ENCODE results near the gene DCAF5.

DCAF5 gene

GRCh38 chr14:69154779-69155178 is 1.9 kb upstream of the DCAF5 start:
- in situ Hi-C loops (cut with MboI; ENCODE audit: low sequenced_read_pairs, unreplicated experiment): no loop called here
- DNase-seq (ENCODE audit: low spot score): no peak
- TF ChIP-seq, protein P1, sequence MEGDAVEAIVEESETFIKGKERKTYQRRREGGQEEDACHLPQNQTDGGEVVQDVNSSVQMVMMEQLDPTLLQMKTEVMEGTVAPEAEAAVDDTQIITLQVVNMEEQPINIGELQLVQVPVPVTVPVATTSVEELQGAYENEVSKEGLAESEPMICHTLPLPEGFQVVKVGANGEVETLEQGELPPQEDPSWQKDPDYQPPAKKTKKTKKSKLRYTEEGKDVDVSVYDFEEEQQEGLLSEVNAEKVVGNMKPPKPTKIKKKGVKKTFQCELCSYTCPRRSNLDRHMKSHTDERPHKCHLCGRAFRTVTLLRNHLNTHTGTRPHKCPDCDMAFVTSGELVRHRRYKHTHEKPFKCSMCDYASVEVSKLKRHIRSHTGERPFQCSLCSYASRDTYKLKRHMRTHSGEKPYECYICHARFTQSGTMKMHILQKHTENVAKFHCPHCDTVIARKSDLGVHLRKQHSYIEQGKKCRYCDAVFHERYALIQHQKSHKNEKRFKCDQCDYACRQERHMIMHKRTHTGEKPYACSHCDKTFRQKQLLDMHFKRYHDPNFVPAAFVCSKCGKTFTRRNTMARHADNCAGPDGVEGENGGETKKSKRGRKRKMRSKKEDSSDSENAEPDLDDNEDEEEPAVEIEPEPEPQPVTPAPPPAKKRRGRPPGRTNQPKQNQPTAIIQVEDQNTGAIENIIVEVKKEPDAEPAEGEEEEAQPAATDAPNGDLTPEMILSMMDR (IDR thresholded peaks at IDR 0.05; ENCODE audit: borderline replicate concordance, control extremely low read depth, extremely low read depth, insufficient read depth, missing control alignments): no peak

DNA sequence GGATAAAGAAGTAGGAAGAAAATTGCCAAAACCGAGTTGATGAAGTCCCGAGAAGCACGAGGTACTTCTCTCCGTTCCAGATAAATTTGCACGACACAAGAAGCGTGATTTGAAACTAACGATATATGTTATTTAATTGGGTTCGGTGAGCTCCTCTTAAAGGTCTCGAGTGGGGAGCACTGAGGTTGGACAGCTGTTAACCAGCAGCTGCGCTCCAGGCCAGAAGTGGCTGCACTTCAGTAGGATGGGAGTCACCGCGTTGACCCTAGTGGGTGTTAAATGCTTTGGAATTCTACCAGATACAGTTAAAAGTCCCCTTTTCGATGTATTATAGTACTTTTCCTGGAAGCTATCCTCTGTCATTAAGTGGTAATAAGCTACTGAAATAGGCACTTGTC is 953 bp upstream of the DCAF5 start:
- TF ChIP-seq, protein P1 (IDR thresholded peaks at IDR 0.05; ENCODE audit: borderline replicate concordance, control extremely low read depth, extremely low read depth, insufficient read depth, missing control alignments): no peak
- in situ Hi-C loops (cut with MboI; ENCODE audit: low sequenced_read_pairs, unreplicated experiment): no loop called here
- DNase-seq (ENCODE audit: low spot score): peak; percentile 25

- DNase-seq (ENCODE audit: low spot score): peak; percentile 98
- in situ Hi-C loops (cut with MboI; ENCODE audit: low sequenced_read_pairs, unreplicated experiment): no loop called here
- TF ChIP-seq, protein P1 (IDR thresholded peaks at IDR 0.05; ENCODE audit: borderline replicate concordance, control extremely low read depth, extremely low read depth, insufficient read depth, missing control alignments): no peak
These were observed 393 bp upstream of the DCAF5 start for GRCh38 chr14:69153152-69153872.

GRCh38 chr14:69152181-69152901 is 578 bp downstream of the DCAF5 start:
- peak; percentile 41 for DNase-seq (ENCODE audit: low spot score)
- in situ Hi-C loops (cut with MboI; ENCODE audit: low sequenced_read_pairs, unreplicated experiment): no loop called here
- TF ChIP-seq, protein P1 (IDR thresholded peaks at IDR 0.05; ENCODE audit: borderline replicate concordance, control extremely low read depth, extremely low read depth, insufficient read depth, missing control alignments): no peak

DNA sequence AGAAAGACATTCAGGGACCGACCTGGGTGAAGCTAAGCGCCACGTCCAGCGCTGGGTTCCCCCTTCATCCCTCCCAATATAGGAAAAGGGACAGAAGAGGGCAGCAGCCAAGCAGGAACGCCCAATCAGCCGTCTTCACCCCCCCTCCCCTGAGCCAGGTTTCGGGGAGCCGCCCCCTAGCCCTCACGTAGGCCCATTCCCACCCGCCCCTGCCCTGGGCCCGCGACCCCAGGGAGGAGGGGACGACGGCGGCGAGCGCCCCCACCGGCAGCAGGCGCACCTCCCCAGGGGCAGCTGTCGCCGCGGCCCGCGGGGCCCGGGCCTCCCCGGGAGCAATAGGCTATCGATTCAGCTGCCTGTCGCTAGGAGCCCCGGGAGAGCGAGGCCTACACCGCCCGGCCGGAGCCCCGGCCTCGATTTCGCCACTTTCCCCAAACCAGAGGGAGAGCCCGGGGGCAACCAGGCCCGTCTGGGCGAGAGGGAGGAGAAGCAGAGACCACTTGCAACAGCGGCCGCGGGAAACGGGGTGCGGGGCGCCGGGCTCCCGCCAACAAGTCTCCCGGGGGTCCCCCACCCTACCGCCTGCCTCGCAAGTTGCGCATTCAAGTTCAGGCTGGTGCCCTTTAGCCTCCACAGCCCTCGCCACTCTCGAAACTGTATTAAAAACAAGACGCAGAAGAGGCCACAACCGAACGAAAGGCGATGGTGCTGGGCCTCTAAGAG is 1.3 kb downstream of the DCAF5 start:
- in situ Hi-C loops (cut with MboI; ENCODE audit: low sequenced_read_pairs, unreplicated experiment): no loop called here
- TF ChIP-seq, protein P1 (IDR thresholded peaks at IDR 0.05; ENCODE audit: borderline replicate concordance, control extremely low read depth, extremely low read depth, insufficient read depth, missing control alignments): peak; percentile 58
- peak; percentile 91 for DNase-seq (ENCODE audit: low spot score)

- no peak for DNase-seq (ENCODE audit: low spot score)
- in situ Hi-C loops (cut with MboI; ENCODE audit: low sequenced_read_pairs, unreplicated experiment): no loop called here
- TF ChIP-seq, protein P1 (IDR thresholded peaks at IDR 0.05; ENCODE audit: borderline replicate concordance, control extremely low read depth, extremely low read depth, insufficient read depth, missing control alignments): no peak
These were observed 3.3 kb downstream of the DCAF5 start for GRCh38 chr14:69149461-69150244.

Measured in GM13976 (cell line).